CD4-positive, alpha-beta T cell treated with Interleukin-1 beta for 1 hour (primary cell): Measurements from ENCODE around the gene CABP4.

Experiments used
- DNase-seq, 2 donors: peaks; one replicate each; pipeline ENCODE4 v3.0.0-alpha.2; 2020 to 2022

The CABP4 gene

GRCh38 chr11:67483831-67484665 is 28.9 kb downstream of the CABP4 start:
- DNase-seq: peak; percentile 27 to 63

- peak; percentile 66 to 70 for DNase-seq
Observed at GRCh38 chr11:67484847-67485311, 29.7 kb downstream of the CABP4 start.

GRCh38 chr11:67485873-67486361 is 30.8 kb downstream of the CABP4 start:
- peak; percentile 66 to 78 for DNase-seq

- peak in 1 of 2 donors; percentile 40 for DNase-seq
Observed at GRCh38 chr11:67486481-67487195, 31.5 kb downstream of the CABP4 start.

- no peak for DNase-seq
Observed at GRCh38 chr11:67489203-67489884, 34.2 kb downstream of the CABP4 start.

- DNase-seq: no peak
Observed at GRCh38 chr11:67489885-67490726, 35.0 kb downstream of the CABP4 start.

- no peak for DNase-seq
Observed at GRCh38 chr11:67490727-67491065, 35.5 kb downstream of the CABP4 start.

- DNase-seq: no peak
Observed at GRCh38 chr11:67491276-67492068, 36.3 kb downstream of the CABP4 start.

- DNase-seq: no peak
Observed at GRCh38 chr11:67492069-67492727, 37.0 kb downstream of the CABP4 start.

GRCh38 chr11:67492801-67493547 is 37.8 kb downstream of the CABP4 start:
- DNase-seq: peak in 1 of 2 donors; percentile 26

- DNase-seq: no peak
Observed at GRCh38 chr11:67493548-67494370, 38.6 kb downstream of the CABP4 start.

GRCh38 chr11:67494371-67495233 is 39.4 kb downstream of the CABP4 start:
- no peak for DNase-seq

GRCh38 chr11:67495234-67496005 is 40.3 kb downstream of the CABP4 start:
- DNase-seq: no peak

GRCh38 chr11:67496113-67496512 is 41.0 kb downstream of the CABP4 start:
- DNase-seq: no peak

- DNase-seq: no peak
Observed at GRCh38 chr11:67497656-67498291, 42.6 kb downstream of the CABP4 start.

- DNase-seq: no peak
Observed at GRCh38 chr11:67498544-67498972, 43.4 kb downstream of the CABP4 start.
